ENCODE results near the gene LINGO1.

LINGO1 gene

DNA sequence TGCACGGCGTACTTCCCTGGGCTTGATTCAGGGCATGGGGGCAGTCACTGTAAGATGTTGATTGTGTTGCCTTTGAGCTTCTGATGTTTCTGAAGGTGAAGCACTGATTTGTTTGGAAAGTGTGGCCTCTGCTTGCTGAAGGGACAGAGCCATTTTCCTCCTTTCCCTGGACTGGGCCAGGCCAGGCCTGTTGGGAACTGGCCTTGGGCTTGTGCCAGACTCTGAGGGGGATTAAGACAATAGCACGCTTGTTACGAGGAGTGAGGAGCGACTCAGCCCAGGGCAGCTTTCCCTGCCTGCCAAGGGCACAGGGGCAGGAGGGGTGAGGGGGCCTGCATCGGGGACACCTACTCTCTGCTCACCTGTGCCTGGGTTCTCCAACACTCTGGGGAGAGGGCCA is 42.9 kb downstream of the LINGO1 start:
- H3K36me3 ChIP-seq (ENCODE audit: insufficient read depth, low read length), result no peaks in the 10 kb centered on the region
- H3K9ac ChIP-seq (ENCODE audit: low read depth, low read length), result no peak overlapping the region
- WGBS, result 90% methylated on average over 6 of the region's 6 CpGs
- H3K4me1 ChIP-seq (ENCODE audit: insufficient read depth, low read length), result no peaks in the 10 kb centered on the region
- H3K27me3 ChIP-seq (ENCODE audit: insufficient read depth, low read length), result no peaks in the 10 kb centered on the region
- H3K27ac ChIP-seq (ENCODE audit: low read depth, low read length), result no peak overlapping the region
- no peak overlapping the region for H3K4me3 ChIP-seq (ENCODE audit: low read length)
- H3K9me3 ChIP-seq (ENCODE audit: insufficient read depth, low read depth, low read length), result no peaks in the 10 kb centered on the region

DNA sequence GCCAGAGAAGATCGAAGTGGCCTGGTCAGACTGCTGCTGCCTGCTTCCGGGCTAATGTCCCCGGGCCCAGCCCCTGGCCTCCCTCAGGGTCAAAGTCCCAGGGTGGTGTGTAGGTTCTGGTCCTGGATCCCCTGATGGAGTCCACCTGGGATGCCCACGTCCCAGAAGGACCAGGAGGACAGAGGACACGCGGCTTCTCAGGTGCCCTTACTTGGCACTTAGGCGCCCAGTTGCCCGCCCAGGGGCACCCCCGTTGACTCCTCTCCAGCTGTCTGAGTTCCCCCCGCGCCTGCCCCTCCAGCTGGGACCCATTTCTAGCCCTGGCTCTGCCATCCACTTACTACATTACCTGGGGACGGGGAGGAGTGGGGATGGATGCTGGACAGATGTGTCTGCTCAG is 44.6 kb downstream of the LINGO1 start:
- Histone ChIP-seq H3K27me3 (ENCODE audit: insufficient read depth, low read length) (no peaks in the 10 kb centered on the region), H3K9ac (ENCODE audit: low read depth, low read length) (no peak overlapping the region), H3K36me3 (ENCODE audit: insufficient read depth, low read length) (no peaks in the 10 kb centered on the region), H3K4me3 (ENCODE audit: low read length) (no peak overlapping the region), H3K9me3 (ENCODE audit: insufficient read depth, low read depth, low read length) (no peaks in the 10 kb centered on the region), H3K27ac (ENCODE audit: low read depth, low read length) (no peak overlapping the region), H3K4me1 (ENCODE audit: insufficient read depth, low read length) (peaks cover 6% of the 10 kb centered on the region; the same call in 1 of the 2 replicates)
- WGBS, result 96% methylated on average over 11 of the region's 12 CpGs

DNA sequence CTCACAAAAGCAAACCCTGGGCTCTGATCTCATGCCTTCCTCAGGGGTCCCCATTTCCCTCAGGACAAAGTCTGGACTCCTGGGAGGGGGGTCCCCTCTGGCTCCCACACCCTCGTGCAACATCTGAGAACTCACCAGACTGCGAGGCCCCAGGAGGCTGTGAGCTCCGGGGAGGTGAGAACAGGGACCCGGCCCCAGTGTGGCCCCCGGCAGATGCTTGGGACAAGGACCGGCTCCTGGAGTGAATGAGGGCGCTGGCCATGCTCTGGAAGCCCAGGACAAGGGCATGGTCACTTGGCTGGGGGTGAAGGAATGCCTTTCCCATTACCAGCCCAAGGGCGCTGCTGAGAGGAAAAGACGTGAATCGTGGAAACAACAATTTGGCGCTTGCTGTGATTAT is 48.0 kb downstream of the LINGO1 start:
- no peaks in the 10 kb centered on the region for H3K36me3 ChIP-seq (ENCODE audit: insufficient read depth, low read length)
- no peak overlapping the region for H3K4me3 ChIP-seq (ENCODE audit: low read length)
- no peak overlapping the region for H3K9ac ChIP-seq (ENCODE audit: low read depth, low read length)
- H3K9me3 ChIP-seq (ENCODE audit: insufficient read depth, low read depth, low read length), result no peaks in the 10 kb centered on the region
- H3K4me1 ChIP-seq (ENCODE audit: insufficient read depth, low read length), result peaks cover 6% of the 10 kb centered on the region; the same call in 1 of the 2 replicates
- H3K27me3 ChIP-seq (ENCODE audit: insufficient read depth, low read length), result no peaks in the 10 kb centered on the region
- 89% methylated on average over 11 of the region's 11 CpGs for WGBS
- no peak overlapping the region for H3K27ac ChIP-seq (ENCODE audit: low read depth, low read length)

DNA sequence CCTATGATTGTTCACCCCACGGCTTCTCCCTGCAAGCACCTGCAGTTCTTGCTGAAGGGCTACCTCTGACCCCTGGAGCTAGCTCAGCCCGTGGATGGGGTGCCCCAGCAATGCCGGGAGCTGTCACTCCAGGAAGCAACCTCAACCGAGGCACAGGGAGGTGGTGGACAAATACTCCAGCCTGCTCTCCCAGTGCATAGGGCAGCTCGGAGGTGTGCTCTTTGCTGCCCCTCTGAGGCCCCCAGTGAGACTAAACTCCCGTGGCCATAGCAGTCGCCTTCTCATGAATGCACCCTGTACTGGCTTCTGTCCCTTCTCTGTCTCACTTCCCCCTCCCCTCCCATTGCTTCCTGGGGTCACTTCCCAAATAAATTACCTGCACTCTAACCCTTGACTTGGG is 48.5 kb downstream of the LINGO1 start:
- 44% methylated on average over 7 of the region's 7 CpGs for WGBS
- Histone ChIP-seq H3K9me3 (ENCODE audit: insufficient read depth, low read depth, low read length) (no peaks in the 10 kb centered on the region), H3K4me3 (ENCODE audit: low read length) (no peak overlapping the region), H3K4me1 (ENCODE audit: insufficient read depth, low read length) (peaks cover 6% of the 10 kb centered on the region; the same call in 1 of the 2 replicates), H3K9ac (ENCODE audit: low read depth, low read length) (no peak overlapping the region), H3K27me3 (ENCODE audit: insufficient read depth, low read length) (no peaks in the 10 kb centered on the region), H3K27ac (ENCODE audit: low read depth, low read length) (no peak overlapping the region), H3K36me3 (ENCODE audit: insufficient read depth, low read length) (no peaks in the 10 kb centered on the region)

DNA sequence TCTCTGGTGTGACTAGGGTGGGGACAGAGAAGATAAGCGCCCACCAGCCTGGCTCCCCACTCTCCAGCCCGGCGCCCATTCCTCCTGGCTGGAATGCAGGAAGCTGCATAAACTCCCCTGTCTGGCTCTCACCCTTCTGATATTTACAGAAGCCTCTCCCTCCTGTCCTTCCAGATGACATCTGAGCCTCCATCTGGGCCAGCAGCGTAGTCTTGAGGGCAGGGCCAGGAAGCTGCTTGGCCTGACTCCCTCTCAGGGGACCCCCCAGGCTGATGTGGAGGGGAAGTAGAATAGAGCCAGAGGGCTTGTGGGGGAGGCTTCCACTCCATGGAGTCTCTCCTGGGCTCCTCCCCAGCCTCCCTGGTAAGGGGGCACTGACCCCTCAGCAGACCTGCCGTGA is 49.9 kb downstream of the LINGO1 start:
- H3K4me1 ChIP-seq (ENCODE audit: insufficient read depth, low read length), result peaks cover 6% of the 10 kb centered on the region; the same call in 1 of the 2 replicates
- WGBS, result 93% methylated on average over 5 of the region's 5 CpGs
- no peak overlapping the region for H3K4me3 ChIP-seq (ENCODE audit: low read length)
- no peaks in the 10 kb centered on the region for H3K36me3 ChIP-seq (ENCODE audit: insufficient read depth, low read length)
- no peak overlapping the region for H3K9ac ChIP-seq (ENCODE audit: low read depth, low read length)
- H3K27ac ChIP-seq (ENCODE audit: low read depth, low read length), result no peak overlapping the region
- no peaks in the 10 kb centered on the region for H3K9me3 ChIP-seq (ENCODE audit: insufficient read depth, low read depth, low read length)
- no peaks in the 10 kb centered on the region for H3K27me3 ChIP-seq (ENCODE audit: insufficient read depth, low read length)

DNA sequence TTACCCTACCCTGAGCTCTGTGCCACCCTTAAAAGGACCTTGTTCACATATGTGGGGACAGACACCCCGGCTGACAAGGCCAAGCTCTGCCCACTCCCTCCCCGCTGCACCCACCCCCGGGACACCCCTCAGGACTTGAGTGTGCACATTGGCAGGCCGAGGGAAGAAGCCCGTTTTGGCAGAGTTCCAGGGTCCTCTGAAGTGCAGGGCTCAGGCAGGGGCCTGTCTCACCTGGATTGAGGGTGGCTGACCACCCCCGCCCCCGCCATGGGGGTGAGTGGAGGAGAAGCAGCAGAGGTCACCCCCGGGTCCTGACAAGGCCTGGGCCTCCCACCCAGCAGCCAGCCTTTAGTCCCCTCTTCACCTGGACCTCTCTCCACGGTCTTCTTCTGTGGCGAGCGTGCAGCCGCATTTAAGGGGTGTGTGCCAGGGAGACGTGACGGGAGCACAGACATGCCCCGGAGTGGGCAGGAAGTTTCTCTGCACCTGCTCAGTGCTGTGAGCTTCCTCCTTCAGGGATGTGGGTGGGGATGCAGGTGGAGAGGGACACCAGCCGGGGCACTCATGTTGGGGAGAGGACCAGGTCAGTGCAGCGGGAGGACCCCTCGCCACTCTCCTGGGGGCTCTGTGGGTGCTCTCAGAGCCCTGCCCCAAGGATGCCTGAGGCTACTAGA is 50.7 kb downstream of the LINGO1 start:
- H3K9ac ChIP-seq (ENCODE audit: low read depth, low read length), result no peak overlapping the region
- no peaks in the 10 kb centered on the region for H3K27me3 ChIP-seq (ENCODE audit: insufficient read depth, low read length)
- H3K27ac ChIP-seq (ENCODE audit: low read depth, low read length), result no peak overlapping the region
- H3K4me1 ChIP-seq (ENCODE audit: insufficient read depth, low read length), result peaks cover 6% of the 10 kb centered on the region; the same call in 1 of the 2 replicates
- no peak overlapping the region for H3K4me3 ChIP-seq (ENCODE audit: low read length)
- no peaks in the 10 kb centered on the region for H3K36me3 ChIP-seq (ENCODE audit: insufficient read depth, low read length)
- H3K9me3 ChIP-seq (ENCODE audit: insufficient read depth, low read depth, low read length), result no peaks in the 10 kb centered on the region
- WGBS, result 86% methylated on average over 18 of the region's 18 CpGs

DNA sequence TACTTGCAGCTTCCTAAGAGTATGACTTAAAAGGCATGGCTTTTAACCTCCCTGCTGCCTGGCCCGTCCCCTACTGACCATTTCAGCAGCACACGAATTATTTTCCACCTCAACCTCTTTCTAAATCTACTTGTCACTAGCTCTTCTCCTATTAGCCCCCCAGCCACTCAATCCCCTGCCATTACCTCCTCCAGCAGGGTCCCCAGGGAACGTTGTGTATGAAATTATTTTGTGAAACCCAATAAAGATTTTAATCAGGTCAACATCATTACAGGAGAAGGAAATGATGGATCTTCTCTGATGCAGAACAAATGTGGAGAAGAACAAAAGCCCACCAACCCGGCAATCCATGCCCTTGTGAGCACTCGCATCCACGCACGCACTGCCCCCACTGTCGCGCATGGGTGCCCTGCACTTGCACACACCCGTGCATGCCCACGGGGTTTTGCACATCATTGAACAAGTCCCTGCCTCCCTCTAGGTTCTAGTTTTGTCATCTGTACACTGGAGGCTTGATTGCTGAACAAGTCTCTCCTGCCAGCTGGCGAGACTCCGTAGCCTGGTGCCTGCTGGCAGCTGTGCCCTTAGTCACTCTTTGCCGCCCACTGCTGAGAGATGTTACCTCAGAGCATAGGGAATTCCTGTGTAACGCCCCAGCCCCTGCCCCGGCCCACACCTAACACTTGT is 51.6 kb downstream of the LINGO1 start:
- Histone ChIP-seq H3K27me3 (ENCODE audit: insufficient read depth, low read length) (no peaks in the 10 kb centered on the region), H3K27ac (ENCODE audit: low read depth, low read length) (no peak overlapping the region), H3K4me1 (ENCODE audit: insufficient read depth, low read length) (peaks cover 6% of the 10 kb centered on the region; the same call in 1 of the 2 replicates), H3K4me3 (ENCODE audit: low read length) (no peak overlapping the region), H3K9ac (ENCODE audit: low read depth, low read length) (no peak overlapping the region), H3K9me3 (ENCODE audit: insufficient read depth, low read depth, low read length) (no peaks in the 10 kb centered on the region), H3K36me3 (ENCODE audit: insufficient read depth, low read length) (no peaks in the 10 kb centered on the region)
- 92% methylated on average over 15 of the region's 16 CpGs for WGBS

DNA sequence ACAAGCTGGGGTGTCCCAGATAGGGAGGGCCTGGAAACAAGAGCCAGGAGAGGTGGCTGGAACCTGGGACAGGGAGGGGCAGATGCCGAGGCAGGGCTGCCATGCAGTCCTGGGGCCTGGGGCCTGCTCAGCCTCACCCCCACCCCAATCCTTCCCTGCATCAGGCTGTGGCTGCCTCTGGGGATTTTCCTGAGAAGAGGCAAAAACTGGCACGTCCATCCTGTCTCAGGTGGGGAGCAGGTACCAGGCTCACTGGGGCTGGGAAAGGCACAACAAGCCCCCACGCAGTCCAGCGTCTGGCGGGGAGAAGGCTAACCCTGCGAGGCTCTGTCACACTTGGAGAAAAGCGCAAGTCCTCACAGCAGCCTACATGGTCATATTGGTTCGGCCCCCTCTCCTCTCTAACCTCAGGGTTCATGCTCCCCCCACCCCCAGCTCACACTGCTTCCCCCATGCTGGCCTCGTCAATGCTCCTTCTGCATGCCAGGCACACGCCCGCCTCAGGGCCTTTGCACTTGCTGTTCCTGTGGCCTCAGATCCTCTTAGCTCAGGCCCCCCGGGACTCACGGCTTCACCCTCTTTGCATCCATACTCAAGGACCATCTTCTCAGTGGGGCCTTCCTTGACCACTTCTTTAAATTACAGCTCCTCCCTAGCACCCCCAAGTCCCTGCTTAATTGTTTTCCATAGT is 53.1 kb downstream of the LINGO1 start:
- no peak overlapping the region for H3K27ac ChIP-seq (ENCODE audit: low read depth, low read length)
- WGBS, result 94% methylated on average over 13 of the region's 13 CpGs

DNA sequence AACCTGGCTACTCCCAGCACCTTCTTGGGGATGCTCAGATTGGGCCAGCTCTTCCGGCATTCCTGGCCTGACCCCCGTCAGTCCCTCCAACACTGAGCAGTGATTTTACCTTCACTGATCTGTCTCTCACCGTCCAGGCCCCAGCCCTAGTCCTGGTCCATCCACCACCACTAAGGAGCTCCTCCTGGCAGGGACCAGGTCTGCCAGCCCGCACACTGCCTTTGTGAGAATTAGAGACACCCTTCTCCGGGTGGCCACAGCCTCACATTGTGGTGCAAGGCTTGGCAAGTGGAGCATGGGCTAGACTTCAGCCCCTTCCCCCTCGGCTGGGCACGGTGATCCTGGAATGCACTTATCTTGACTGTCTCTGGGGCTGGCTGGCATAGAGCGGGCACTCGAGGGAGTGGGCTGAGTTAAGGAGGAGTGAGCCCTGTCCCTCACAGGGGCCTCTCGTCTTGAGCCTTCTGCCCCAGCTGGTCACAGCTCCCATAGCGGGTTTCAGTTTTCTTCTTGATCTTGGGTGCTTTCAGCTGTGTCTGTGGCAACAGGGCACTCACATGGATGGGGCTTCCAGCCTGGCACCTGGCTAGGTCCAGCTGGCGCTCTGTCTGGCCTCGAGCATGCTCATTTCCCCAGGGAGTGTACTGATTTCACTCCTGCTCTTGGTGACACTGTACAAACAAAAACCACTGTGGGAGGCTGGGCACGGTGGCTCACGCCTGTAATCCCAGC is 53.9 kb downstream of the LINGO1 start:
- Histone ChIP-seq H3K27ac (ENCODE audit: low read depth, low read length) (no peak overlapping the region), H3K36me3 (ENCODE audit: insufficient read depth, low read length) (no peaks in the 10 kb centered on the region), H3K9ac (ENCODE audit: low read depth, low read length) (no peak overlapping the region), H3K4me1 (ENCODE audit: insufficient read depth, low read length) (no peaks in the 10 kb centered on the region), H3K27me3 (ENCODE audit: insufficient read depth, low read length) (no peaks in the 10 kb centered on the region), H3K4me3 (ENCODE audit: low read length) (no peak overlapping the region), H3K9me3 (ENCODE audit: insufficient read depth, low read depth, low read length) (no peaks in the 10 kb centered on the region)
- WGBS, result 88% methylated on average over 15 of the region's 15 CpGs

More for the DNA sequence above, 53.1 kb downstream of the LINGO1 start:
- Histone ChIP-seq H3K9me3 (ENCODE audit: insufficient read depth, low read depth, low read length) (no peaks in the 10 kb centered on the region), H3K27me3 (ENCODE audit: insufficient read depth, low read length) (no peaks in the 10 kb centered on the region), H3K4me1 (ENCODE audit: insufficient read depth, low read length) (peaks cover 6% of the 10 kb centered on the region; the same call in 1 of the 2 replicates), H3K4me3 (ENCODE audit: low read length) (no peak overlapping the region), H3K9ac (ENCODE audit: low read depth, low read length) (no peak overlapping the region), H3K36me3 (ENCODE audit: insufficient read depth, low read length) (no peaks in the 10 kb centered on the region)

DNA sequence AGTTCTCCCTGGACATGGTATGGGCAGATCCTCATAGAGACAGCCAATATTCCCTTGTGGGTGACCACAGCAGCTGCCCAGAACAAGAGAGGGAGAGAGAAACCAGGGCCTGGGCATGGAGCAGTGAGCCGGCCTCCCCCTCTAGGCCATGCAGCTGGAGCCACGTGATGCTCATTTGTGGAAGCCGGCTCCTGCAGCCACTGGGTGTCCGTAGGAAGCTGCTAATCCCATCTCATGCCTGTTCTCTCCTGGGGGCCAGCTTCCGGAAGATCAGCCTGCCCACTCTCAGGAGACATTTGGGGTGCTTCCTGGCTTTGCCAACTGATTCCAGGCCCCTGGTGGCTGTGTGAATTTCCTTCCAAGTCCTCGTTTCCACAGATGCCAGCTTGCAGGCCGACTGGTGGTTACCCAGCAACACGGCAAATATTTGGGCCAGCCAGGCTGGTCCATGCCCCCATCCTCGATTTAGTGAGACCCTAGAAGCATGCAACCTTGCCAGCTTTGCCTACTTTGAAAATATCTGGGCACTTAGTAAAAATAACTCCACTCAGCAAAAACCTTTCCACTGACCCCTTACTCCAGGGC is 55.3 kb downstream of the LINGO1 start:
- no peak overlapping the region for H3K4me3 ChIP-seq (ENCODE audit: low read length)
- no peaks in the 10 kb centered on the region for H3K36me3 ChIP-seq (ENCODE audit: insufficient read depth, low read length)
- no peaks in the 10 kb centered on the region for H3K4me1 ChIP-seq (ENCODE audit: insufficient read depth, low read length)
- no peak overlapping the region for H3K27ac ChIP-seq (ENCODE audit: low read depth, low read length)
- H3K9me3 ChIP-seq (ENCODE audit: insufficient read depth, low read depth, low read length), result no peaks in the 10 kb centered on the region
- no peak overlapping the region for H3K9ac ChIP-seq (ENCODE audit: low read depth, low read length)
- WGBS, result 72% methylated on average over 9 of the region's 9 CpGs
- H3K27me3 ChIP-seq (ENCODE audit: insufficient read depth, low read length), result no peaks in the 10 kb centered on the region

All from HUES64 (cell line).